ENCODE results near the gene DHRSX.
"Not testable (repeated sequence)": the region's sequence is repeated elsewhere in the genome, so short reads cannot be mapped to it uniquely, and the experiment has no call there.

Gene DHRSX

GRCh38 chrX:2473064-2473463 lies 27.7 kb downstream of the DHRSX start:
- DNase-seq, result not testable (repeated sequence)

GRCh38 chrX:2471641-2472040 lies 29.1 kb downstream of the DHRSX start:
- no peak for DNase-seq

GRCh38 chrX:2471126-2471525 lies 29.6 kb downstream of the DHRSX start:
- not testable (repeated sequence) for DNase-seq

GRCh38 chrX:2469852-2470251 lies 30.9 kb downstream of the DHRSX start:
- not testable (repeated sequence) for DNase-seq

- DNase-seq, result no peak
These were observed 31.5 kb downstream of the DHRSX start for GRCh38 chrX:2469196-2469685.

- no peak for DNase-seq
These were observed 32.2 kb downstream of the DHRSX start for GRCh38 chrX:2468261-2469195.

- DNase-seq, result no peak
These were observed 33.7 kb downstream of the DHRSX start for GRCh38 chrX:2466876-2467656.

GRCh38 chrX:2464677-2465166 lies 36.1 kb downstream of the DHRSX start:
- no peak for DNase-seq

GRCh38 chrX:2463973-2464676 lies 36.7 kb downstream of the DHRSX start:
- no peak for DNase-seq

- DNase-seq, result not testable (repeated sequence)
These were observed 37.3 kb downstream of the DHRSX start for GRCh38 chrX:2463481-2463880.

- DNase-seq, result no peak
These were observed 38.0 kb downstream of the DHRSX start for GRCh38 chrX:2462780-2463179.

- no peak for DNase-seq
These were observed 38.7 kb downstream of the DHRSX start for GRCh38 chrX:2462074-2462473.

GRCh38 chrX:2461711-2462016 lies 39.1 kb downstream of the DHRSX start:
- DNase-seq, result no peak

- not testable (repeated sequence) for DNase-seq
These were observed 39.7 kb downstream of the DHRSX start for GRCh38 chrX:2460821-2461710.

GRCh38 chrX:2460048-2460447 lies 40.7 kb downstream of the DHRSX start:
- not testable (repeated sequence) for DNase-seq

- no peak for DNase-seq
These were observed 42.5 kb downstream of the DHRSX start for GRCh38 chrX:2458309-2458708.

- DNase-seq, result no peak
These were observed 43.3 kb downstream of the DHRSX start for GRCh38 chrX:2457289-2458133.

- DNase-seq, result not testable (repeated sequence)
These were observed 44.7 kb downstream of the DHRSX start for GRCh38 chrX:2456091-2456490.

- DNase-seq, result not testable (repeated sequence)
These were observed 46.2 kb downstream of the DHRSX start for GRCh38 chrX:2454620-2455019.

- DNase-seq, result no peak
These were observed 48.0 kb downstream of the DHRSX start for GRCh38 chrX:2452799-2453198.

- no peak for DNase-seq
These were observed 48.4 kb downstream of the DHRSX start for GRCh38 chrX:2452317-2452784.

Measured in NCI-H510A treated with DMSO at 0.1 percent for 48 hours (cell line).